ENCODE results near the gene TAF5L. TPM values are rescaled to one million over a fixed set of nuclear protein-coding genes. Genes with fewer than 3 reads are reported as not detected.

TAF5L gene
- total and polyA plus RNA-seq, 2 of the 4 experiments (the other 2 are of a cell fraction): 17.9 to 18.6 TPM

- Histone ChIP-seq H3K4ac (ENCODE audit: low read depth, low read length) (0 out of 2 replicates have a peak overlapping the region, but pooled peaks have one; percentile 32), H2AK5ac (ENCODE audit: low read depth, low read length) (no peak overlapping the region), H3K4me1 (ENCODE audit: control insufficient read depth, insufficient read depth, low read length) (peaks cover 6% of the 10 kb centered on the region), H3K79me1 (ENCODE audit: low read depth in 1 of 2, low read length in 2 of 2) (peaks cover 14 to 43% of the 10 kb centered on the region in 2 experiments), H4K20me1 (ENCODE audit: insufficient read depth, low read length) (peaks cover 20% of the 10 kb centered on the region), H3K9me1 (ENCODE audit: insufficient read depth, low read length) (peaks cover 2% of the 10 kb centered on the region; the same call in 1 of the 2 replicates), H3K9me3 (ENCODE audit: control insufficient read depth, insufficient read depth, low read length) (no peaks in the 10 kb centered on the region), H3K4me2 (ENCODE audit: low read depth, low read length) (peak overlapping the region; percentile 51; the same call in 1 of the 2 replicates), H2AK9ac (replicated peaks; ENCODE audit: low read depth, low read length, poor library complexity) (no peak overlapping the region), H2BK20ac (ENCODE audit: low read depth, low read length) (no peak overlapping the region), H2BK120ac (ENCODE audit: low read depth, low read length) (no peak overlapping the region), H3K36me3 (ENCODE audit: control insufficient read depth, insufficient read depth, low read length) (no peaks in the 10 kb centered on the region; the same call in 1 of the 2 replicates), H2AFZ (replicated peaks; ENCODE audit: low read length, poor library complexity) (no peak overlapping the region), H4K5ac (ENCODE audit: low read depth, low read length) (no peak overlapping the region), H4K8ac (ENCODE audit: low read depth in 2 of 2, low read length in 2 of 2) (no peak overlapping the region), H3K14ac (replicated peaks; ENCODE audit: low read depth, low read length) (no peak overlapping the region), H3K56ac (ENCODE audit: extremely low read depth, insufficient read depth, low read length) (no peak overlapping the region), H2BK15ac (ENCODE audit: low read depth, low read length) (no peak overlapping the region), H4K91ac (ENCODE audit: insufficient read depth, low read depth, low read length) (no peak overlapping the region), H2BK5ac (ENCODE audit: low read depth, low read length, poor library complexity, severe bottlenecking) (no peak overlapping the region), H3K18ac (ENCODE audit: low read depth, low read length) (no peak overlapping the region), H3K9ac (ENCODE audit: low read depth, low read length) (no peak overlapping the region), H3K4me3 (ENCODE audit: insufficient read depth, low read depth, low read length) (no peak overlapping the region), H3K27ac (ENCODE audit: insufficient read depth, low read length) (no peak overlapping the region), H3K23ac (ENCODE audit: low read depth, low read length) (peak overlapping the region; percentile 38; the same call in 1 of the 2 replicates), H3K27me3 (ENCODE audit: control insufficient read depth, insufficient read depth, low read length) (no peaks in the 10 kb centered on the region)
- CTCF ChIA-PET: no interaction called here
- in situ Hi-C loops (cut with MboI; ENCODE audit: low sequenced_read_pairs) (loop anchor here (5.0 kb wide), 1 partner anchor 72 kb away; the partner anchor contains the start of gene ABCB10), intact Hi-C loops (cut with micrococcal nuclease) (loop anchor here (5.0 kb wide), 1 partner anchor 453 kb away; no protein-coding TSS in a partner anchor), dilution Hi-C loops (cut with HindIII; ENCODE audit: low sequenced_read_pairs, unreplicated experiment) (no loop called here)
- no TSS peak for BruUV-seq (replicated peaks)
- no peak for ATAC-seq (ENCODE audit: low read depth)
- WGBS, 2 experiments (ENCODE audit: extremely low coverage in 2 of 2, insufficient read length in 1 of 2): no CpG with 5 or more reads among the region's 2 CpGs
- POLR2A ChIA-PET (ENCODE audit: unreplicated experiment): no interaction called here
- TF ChIP-seq MAZ (IDR thresholded peaks at IDR 0.05; ENCODE audit: borderline replicate concordance, low read depth, low read length) (no peak), FOS (IDR thresholded peaks at IDR 0.05; ENCODE audit: low read depth, low read length) (peak; percentile 38; the same call in 1 of the 2 replicates)
- DNase-seq: peak; percentile 88
These were observed 3.3 kb upstream of the TAF5L start for GRCh38 chr1:229629261-229629660.
